Lower leg skin (tissue), 4 donors: ENCODE data around the gene CCDC78. TPM values are rescaled to one million over a fixed set of nuclear protein-coding genes. Genes with fewer than 3 reads are reported as not detected.

Experiments
- DNase-seq, 2 donors: peaks; one replicate each; pipeline ENCODE4 v3.0.0-alpha.2; 2019; ENCODE audit warnings: low spot score in 2 of 2
- H3K4me3 ChIP-seq: fragments of 200-600 bp; sonication (generic); 2 replicates; pipeline ENCODE4 v1.5.1; 2017; ENCODE audit warnings: mild to moderate bottlenecking, low read depth; ENCODE audit not compliant: poor library complexity, severe bottlenecking
- CTCF ChIP-seq, 3 donors: fragments of 450-650 bp; IDR thresholded peaks; one replicate each; pipeline ENCODE4 v1.5.1; 2016; ENCODE audit warnings: antibody characterized with exemption in 3 of 3, mild to moderate bottlenecking in 3 of 3, moderate library complexity in 2 of 3
- POLR2A ChIP-seq, 2 donors: fragments of 450-650 bp; IDR thresholded peaks; one replicate each; pipeline ENCODE4 v1.6.1; 2016 to 2017; ENCODE audit warnings: antibody characterized with exemption in 2 of 2, mild to moderate bottlenecking in 1 of 2, moderate library complexity in 1 of 2
- WGBS, 2 donors: methylation state at CpG; one replicate each; pipeline ENCODE4 v1.1.5; 2018; 5-methylcytosine and 5-hydroxymethylcytosine counted together
- intact Hi-C: fragments of 100-400 bp; cut with DNase I; formaldehyde crosslinking; loops from one replicate; pipeline ENCODE4 v1.15.0; 2023; ENCODE audit warnings: low total_unique reads
- total RNA-seq, 4 donors: library from RNA; depleted of rRNA; stranded (reverse); fragments of >200 nt; gene quantifications; one replicate each; pipeline ENCODE4 v1.1.0, GENCODE V29; 2016

The CCDC78 gene
- total RNA-seq, 4 donors from 2014 or later: 0.52 to 0.55 TPM; not detected in 2

- no peak for TF ChIP-seq POLR2A (IDR thresholded peaks at IDR 0.05)
- TF ChIP-seq CTCF (IDR thresholded peaks at IDR 0.05): no peak
- intact Hi-C loops: no loop called here
- 51 to 70% methylated on average over 38 to 41 of the region's 55 CpGs for WGBS, 2 donors
- no peak overlapping the region for H3K4me3 ChIP-seq
- DNase-seq: no peak
Observed at GRCh38 chr16:728890-729744, 2.9 kb upstream of the CCDC78 start.

GRCh38 chr16:728131-728889, 2.1 kb upstream of the CCDC78 start:
- 0 to 3% methylated on average over 9 to 46 of the region's 80 CpGs for WGBS, 2 donors
- H3K4me3 ChIP-seq: no peak overlapping the region
- intact Hi-C loops: no loop called here
- DNase-seq: peak; percentile 45 to 93
- TF ChIP-seq POLR2A (IDR thresholded peaks at IDR 0.05) (no peak), CTCF (IDR thresholded peaks at IDR 0.05) (no peak)

- peak overlapping the region; percentile 18 for H3K4me3 ChIP-seq
- intact Hi-C loops: no loop called here
- TF ChIP-seq POLR2A (IDR thresholded peaks at IDR 0.05) (no peak), CTCF (IDR thresholded peaks at IDR 0.05) (no peak)
- no peak for DNase-seq
- WGBS, 2 donors: 0 to 1% methylated on average over 26 to 39 of the region's 61 CpGs
Observed at GRCh38 chr16:727291-727977, 1.2 kb upstream of the CCDC78 start.

GRCh38 chr16:726188-726437, 130 bp downstream of the CCDC78 start:
- TF ChIP-seq CTCF (IDR thresholded peaks at IDR 0.05) (no peak), POLR2A (IDR thresholded peaks at IDR 0.05) (no peak)
- 14% methylated on average over 2 of the region's 9 CpGs; no CpG with 5 or more reads in 1 of the 2 donors for WGBS, 2 donors
- no peak overlapping the region for H3K4me3 ChIP-seq
- intact Hi-C loops: no loop called here
- DNase-seq: no peak

- H3K4me3 ChIP-seq: no peak overlapping the region
- 52 to 57% methylated on average over 13 to 14 of the region's 23 CpGs for WGBS, 2 donors
- TF ChIP-seq POLR2A (IDR thresholded peaks at IDR 0.05) (no peak), CTCF (IDR thresholded peaks at IDR 0.05) (no peak)
- DNase-seq: no peak
- intact Hi-C loops: no loop called here
Observed at GRCh38 chr16:725463-726187, 618 bp downstream of the CCDC78 start.
